GM19397 (cell line): ENCODE results near the gene MMS22L.

ENCODE experiments used
- ATAC-seq: cut with Tn5 transposase; IDR thresholded peaks from one replicate; pipeline ENCODE4 v1.9.1; 2021; ENCODE audit warnings: mild to moderate bottlenecking, moderate library complexity; ENCODE audit not compliant: unreplicated experiment

MMS22L gene

DNA sequence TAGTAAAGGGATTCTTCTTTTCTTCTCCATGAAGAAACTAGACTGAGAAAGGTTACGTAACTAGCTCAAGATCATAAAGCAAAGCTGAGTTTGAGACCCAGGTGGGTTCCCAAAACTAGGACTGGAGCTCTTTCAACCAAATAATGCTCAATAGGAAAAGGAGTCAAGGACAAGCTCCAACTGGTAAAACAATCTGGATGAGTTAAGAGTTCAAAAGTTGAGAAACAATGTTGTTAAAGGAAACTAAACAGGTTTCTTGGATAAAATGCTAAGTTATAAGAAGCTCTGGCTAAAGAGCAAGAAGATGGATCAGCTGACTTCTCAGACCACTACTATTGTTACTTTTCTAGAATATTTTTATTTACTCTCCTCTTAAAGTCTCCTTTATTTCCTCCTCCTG, 137.3 kb downstream of the MMS22L start:
- no peak for ATAC-seq

DNA sequence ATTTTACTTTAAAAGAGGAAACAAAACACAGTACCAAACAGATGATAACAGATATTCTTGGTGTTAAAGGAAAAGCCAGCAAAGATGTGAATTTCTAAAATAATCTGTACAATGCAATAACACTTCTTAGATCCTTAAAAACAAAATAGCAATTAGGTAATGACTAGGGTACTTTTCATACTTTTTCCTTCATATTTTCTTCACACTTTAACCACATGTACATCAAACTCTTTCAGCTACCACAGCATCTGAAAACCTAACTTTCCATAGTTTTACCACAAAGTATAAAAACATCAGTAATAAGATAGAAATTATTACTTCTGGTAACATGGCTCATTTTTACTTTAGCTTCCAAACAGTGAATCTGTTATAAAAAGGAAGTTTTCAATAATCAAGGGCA, 141.3 kb downstream of the MMS22L start:
- no peak for ATAC-seq

DNA sequence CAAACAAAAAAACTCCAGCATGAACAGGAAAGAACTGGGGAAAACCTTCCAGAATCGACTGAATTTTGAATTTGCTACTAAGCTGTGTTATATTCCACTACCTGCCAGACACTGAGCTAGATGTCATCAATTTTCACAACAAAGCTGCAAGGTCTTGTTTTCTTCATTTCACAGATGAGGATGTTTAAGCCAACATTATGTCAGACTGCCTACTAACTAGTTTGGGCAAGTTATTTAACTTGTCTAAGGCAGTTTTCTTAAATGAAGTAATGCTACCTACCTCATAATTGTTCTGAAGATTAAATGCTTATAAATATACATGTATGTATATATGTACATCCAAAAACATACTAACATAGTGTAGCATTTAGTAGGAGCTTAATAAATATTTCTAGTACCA, 144.4 kb downstream of the MMS22L start:
- ATAC-seq = no peak

DNA sequence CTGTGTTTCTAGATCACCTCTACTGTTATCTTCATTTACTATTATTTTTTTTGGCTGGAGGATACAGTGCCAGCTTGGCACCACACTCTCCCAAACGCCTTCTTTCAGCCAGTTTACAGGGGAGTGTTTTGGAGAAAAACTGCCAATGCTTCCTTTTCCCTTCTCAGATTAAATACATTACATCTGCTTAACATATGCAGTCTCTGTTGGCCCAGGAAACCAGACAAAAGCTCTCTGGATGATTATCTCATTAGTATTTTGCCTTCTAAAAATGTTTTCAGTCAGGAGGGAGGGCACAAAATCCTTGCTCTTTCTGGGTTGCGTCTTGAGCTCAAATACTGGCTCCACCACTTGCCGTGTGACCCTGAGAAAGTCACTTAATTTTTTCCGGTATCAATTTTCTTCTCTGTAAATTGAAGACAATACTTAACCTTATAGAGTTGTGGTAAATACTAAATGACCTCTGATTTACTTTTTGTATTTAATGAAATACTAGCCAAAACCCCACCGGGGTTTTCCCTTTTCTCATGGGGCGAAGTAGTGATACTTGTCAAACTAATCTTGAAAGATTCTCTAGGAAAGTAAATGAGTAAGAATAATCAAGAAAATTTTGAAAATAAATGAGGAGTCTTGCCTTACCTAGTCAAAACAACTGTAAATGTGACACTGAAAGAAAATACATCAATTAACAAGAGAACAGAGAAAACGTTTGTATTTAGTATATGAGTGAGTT, 146.2 kb downstream of the MMS22L start:
- ATAC-seq = no peak

DNA sequence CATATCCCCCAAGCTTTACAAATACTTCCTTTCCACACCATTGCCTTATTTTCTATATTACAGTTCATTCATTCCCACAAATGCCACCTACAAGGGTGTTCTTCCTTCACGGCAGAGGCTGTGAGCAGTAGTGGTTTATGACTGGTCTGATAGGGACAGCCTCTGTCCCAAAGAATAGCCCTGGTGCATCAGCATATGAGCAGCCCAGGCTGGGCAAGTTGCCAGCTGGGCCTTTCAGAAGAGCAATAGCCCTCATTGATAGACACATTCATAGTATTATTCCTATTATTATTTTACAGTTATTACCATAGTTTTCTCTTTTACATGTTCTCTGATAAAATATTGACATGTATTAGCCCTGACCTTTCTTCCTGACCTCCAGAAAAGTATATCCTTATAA, 149.9 kb downstream of the MMS22L start:
- no peak for ATAC-seq

DNA sequence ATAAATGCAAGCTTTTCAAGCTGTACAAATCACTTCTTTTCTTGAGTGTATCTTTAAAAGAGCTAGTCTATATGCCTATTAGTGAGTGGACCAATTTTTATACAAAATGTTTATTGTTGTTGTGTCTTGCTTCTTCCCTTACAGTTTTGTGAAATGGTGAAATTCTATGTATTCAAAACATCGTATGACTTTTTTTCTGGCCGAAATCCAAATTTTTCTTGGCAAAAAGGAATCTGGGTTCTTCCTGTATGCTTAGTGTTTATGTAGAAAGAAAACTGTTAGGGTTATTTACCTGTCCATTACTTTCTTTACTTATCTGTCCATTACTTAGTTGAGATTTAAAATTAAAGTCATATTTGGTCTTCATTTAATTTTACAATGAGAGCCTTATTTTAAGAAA, 153.9 kb downstream of the MMS22L start:
- no peak for ATAC-seq

DNA sequence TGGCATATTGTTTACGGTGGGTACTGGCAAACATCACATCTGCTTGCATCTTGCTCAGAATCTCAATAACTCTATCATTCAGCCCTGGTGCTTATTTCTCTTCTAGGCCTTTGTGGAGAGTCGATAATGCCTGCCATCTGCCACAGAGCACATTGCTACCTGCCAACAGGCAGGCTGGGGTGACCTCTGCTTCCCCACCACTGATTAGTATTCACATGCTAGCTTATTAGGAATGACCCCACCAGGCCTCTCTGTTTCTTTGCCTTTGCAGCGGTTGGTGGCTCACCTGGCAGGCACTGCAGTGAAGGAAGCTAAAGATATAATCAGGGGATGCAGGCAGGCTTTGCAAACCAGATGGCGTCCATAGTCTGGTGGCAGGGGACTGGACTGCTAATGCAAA, 154.5 kb downstream of the MMS22L start:
- no peak for ATAC-seq

DNA sequence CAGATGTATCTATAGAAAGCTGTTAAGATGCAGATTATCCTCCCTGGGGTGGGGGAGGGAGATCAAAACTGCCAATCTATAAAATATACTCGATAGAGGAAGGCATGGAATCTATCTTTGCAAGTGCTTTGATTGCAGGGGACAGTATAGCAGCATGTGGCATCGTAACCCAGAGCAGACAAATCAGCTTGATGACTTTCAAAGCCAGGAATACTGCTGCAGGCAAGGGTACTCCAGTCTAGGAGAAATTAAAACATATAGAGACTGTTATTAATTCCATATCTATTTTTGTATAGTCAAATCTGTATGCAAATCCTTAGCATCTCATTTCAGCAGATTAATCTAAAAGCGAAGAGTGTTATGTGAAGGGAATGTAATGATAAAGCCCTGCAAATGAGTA, 159.4 kb downstream of the MMS22L start:
- no peak for ATAC-seq

DNA sequence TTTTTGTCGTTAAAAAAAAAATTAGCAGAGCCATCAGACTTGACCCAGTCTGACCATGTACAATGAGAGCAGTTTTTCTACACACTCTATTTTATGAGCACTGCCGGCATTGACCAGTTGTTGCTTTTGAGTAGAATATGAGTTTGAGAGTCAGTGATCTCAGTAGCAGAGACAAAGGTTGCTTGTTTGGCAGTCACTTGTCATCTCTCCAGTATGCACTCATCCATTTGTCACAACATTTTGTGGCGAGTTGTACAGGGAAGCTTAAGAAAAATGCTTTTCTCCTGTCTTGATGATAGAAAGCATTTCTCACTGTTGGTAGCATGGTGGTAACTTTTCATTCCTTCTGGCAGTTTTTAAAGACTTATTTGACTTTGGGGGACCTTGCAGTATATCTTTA, 159.9 kb downstream of the MMS22L start:
- ATAC-seq = no peak

DNA sequence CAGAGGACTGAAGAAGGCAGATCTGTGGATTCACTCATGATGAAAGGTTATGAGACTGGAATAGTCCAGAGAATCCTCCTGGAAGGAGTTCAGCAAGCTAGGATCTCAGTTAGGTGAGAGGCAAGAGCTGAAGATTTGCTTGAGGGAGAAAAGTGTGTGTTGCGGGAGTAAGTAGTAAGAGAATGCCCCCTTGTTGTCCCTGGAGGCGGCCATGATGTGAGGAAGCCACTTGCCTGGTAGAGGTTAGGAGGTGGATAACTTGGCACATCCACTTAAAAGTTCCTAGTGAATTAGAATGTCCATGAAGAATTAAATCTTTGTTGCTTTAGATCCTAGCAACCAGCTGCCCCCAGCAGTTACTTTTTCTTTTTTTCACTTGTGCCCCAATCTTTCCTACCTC, 162.5 kb downstream of the MMS22L start:
- ATAC-seq = no peak

GRCh38 chr6:97114645-97115044, 168.4 kb downstream of the MMS22L start:
- no peak for ATAC-seq

DNA sequence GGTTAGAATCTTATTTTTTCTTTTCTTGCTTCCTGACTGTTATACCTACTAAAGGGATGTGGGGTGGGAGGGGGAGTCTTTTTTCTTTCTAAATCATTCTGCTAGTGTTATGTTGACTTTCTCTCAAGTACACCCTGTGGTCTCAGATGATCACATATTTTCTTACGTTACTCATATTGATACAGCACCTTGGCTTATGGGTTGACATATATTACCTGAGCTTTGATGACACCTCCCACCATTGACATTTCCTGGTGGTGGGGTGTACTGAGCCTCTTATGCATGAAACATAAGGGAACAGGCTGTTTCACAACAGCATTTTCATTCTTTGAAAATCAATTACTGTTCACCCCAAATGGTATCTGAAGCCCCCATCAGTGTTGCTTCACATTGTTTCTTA, 169.8 kb downstream of the MMS22L start:
- ATAC-seq = no peak

DNA sequence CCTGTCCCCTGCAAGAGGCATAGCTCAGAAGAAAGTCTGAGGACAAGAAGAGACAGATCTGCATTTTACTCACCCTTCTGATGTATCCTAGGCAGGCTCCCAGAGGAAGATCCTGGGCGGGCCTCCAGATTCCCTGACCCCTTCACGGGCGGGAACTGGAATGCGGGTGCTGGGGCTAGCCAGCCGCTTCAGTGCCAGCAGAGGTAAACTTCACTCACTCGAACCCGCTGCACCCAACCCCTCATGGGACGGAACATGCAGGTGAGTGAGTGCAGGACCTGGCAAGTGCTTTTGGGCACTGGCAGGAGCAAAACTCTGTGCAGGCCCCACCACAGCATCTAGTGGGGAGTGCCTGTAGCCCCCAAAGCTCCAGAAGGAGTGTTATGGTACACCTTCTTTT, 171.8 kb downstream of the MMS22L start:
- no peak for ATAC-seq

DNA sequence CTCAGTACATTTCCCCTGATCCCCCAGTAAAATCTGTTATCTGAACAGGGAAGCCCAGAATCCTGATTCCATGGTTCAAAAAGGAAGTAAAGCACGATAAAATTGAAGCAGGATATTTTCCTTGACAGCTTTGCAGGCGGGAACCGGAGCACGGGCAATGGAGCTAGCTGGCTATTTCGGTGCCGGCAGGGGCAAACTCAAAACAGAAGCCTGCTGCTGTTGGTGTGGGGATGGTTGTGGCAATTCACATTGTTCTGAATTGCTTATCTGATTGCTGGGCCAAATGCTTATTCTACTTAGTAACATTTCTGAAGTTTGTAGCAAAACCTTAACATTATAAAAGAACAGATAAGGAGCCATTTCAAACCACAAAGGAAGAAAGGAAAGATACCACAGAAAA, 172.4 kb downstream of the MMS22L start:
- no peak for ATAC-seq

- ATAC-seq = no peak
Measured at GRCh38 chr6:97110149-97110548, 172.9 kb downstream of the MMS22L start.

- no peak for ATAC-seq
Measured at GRCh38 chr6:97109444-97109843, 173.6 kb downstream of the MMS22L start.

GRCh38 chr6:97102145-97102790, 180.7 kb downstream of the MMS22L start:
- ATAC-seq = no peak

DNA sequence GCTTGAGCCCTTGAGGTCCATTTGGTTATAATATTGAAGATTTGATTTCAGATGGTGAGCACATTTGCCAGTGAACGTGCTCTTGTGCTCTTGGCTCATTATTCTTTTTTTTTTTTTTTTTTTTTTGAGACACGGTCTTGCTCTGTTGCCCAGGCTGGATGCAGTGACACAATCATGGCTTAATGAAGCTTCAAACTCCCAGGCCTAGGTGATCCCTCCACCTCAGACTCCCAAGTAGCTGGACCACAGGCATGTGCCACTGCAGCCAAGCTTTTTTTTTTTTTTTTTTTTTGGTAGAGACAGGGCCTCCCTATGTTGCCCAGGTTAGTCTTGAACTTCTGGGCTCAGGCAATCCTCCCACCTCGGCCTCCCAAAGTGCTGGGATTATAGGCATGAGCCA, 182.3 kb downstream of the MMS22L start:
- ATAC-seq = no peak

DNA sequence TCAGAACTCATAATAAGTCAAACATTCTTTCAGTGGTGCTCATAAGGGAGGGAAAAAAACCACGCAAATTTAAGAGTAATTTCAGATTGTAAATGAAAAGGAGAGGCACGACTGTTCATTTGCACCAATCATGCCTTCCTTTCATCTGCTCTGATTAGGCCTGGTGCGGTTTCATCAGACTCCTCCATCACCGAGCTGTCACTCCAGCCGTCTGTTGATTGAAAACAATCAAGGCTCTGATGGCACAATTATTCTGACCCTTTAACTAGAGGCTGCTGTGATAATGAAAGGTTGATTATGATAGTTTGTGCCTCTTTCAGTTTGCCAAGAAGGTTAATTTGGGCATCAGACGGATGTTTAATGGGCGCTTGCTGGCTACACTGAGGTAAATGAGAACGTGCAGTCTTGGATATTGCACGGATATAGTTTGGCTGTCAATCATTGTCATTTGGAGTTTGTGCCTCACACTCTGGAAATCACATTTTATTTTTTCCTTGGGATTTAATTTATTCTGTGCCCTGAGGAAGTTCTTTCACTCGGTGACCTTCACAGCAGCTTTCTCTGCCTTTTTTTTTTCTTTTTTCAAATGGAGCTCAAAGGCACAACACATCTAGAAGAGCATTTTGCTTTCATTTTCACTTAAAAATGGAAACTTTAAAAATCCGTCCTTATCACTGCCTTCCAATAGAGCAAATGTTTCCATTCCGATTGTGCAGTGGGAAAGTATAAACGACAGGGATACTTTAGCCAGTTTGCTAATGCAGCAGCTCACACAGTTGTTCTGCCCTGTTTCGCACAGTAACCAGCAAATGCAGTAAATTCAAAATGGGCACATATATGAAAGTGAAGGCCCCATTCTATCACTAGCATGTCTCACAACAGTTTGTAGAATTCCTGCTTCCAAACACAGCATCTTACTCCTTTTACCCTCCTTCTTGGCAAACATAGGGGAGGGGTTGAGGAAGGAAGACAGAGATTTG, 185.7 kb downstream of the MMS22L start:
- ATAC-seq = no peak

DNA sequence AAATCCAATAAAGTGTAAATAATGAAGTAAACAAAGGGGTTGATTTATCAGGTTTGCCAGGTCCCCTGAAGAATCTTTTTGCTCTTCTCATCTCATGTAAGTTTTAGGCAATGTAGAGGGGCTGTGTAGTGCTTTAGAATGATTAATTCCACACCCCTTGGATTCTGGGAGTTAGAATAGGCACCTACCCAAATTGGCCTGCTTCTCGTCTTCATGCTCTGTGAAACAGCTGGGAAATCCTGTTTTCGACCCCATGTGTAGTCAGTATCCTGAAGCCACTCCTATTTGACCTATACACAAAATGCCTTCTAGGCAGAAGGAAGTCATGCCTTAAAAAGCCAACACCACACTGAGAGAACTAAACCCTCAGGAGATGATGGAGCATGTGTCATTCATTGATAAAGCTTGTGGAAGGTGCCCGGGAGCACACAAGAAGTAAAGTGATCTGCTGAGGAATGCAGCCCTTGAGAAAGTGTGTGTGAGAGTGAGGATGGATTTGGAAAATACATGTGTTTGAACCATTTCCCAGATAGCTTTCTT, 187.6 kb downstream of the MMS22L start:
- no peak for ATAC-seq

DNA sequence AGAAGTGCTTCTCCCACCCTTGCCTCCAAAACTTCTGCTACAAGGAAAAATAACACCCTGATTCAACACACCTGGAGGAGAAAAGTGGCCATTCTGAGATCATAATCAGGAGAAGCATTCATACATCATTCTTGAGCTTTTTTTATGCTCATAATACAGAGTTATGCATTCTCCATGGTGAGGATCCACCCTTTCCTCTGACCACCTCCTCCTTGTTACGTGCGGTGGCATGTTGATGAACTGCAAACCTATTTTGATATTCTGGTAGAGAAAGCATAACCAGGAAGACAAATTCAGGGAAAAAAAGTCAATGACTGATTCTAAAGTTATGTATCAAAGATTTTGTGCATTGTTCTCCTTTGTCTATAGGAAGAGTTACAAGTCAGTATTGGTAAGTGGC, 188.6 kb downstream of the MMS22L start:
- ATAC-seq = no peak
